Activated naive CD8-positive, alpha-beta T cell treated with anti-CD3 and anti-CD28 coated beads for 36 hours (primary cell): Measurements from ENCODE around the gene FNDC3A. TPM values are rescaled to one million over a fixed set of nuclear protein-coding genes. Genes with fewer than 3 reads are reported as not detected.

Experiments used
- DNase-seq: peaks from one replicate; pipeline ENCODE4 v3.0.0; 2021
- H3K27ac Mint-ChIP-seq: one replicate; pipeline ENCODE4 v1.8.0; 2022; ENCODE audit warnings: mild to moderate bottlenecking, moderate library complexity, mixed read lengths
- H3K27me3 Mint-ChIP-seq: one replicate; pipeline ENCODE4 v1.8.0; 2022; ENCODE audit warnings: mild to moderate bottlenecking, mixed read lengths
- H3K36me3 Mint-ChIP-seq: one replicate; pipeline ENCODE4 v1.8.0; 2021; ENCODE audit warnings: mild to moderate bottlenecking, mixed read lengths
- H3K4me1 Mint-ChIP-seq: one replicate; pipeline ENCODE4 v1.8.0; 2021; ENCODE audit warnings: mixed read lengths
- H3K4me3 Mint-ChIP-seq: one replicate; pipeline ENCODE4 v1.8.0; 2022; ENCODE audit warnings: mild to moderate bottlenecking, moderate library complexity, mixed read lengths
- H3K9me3 Mint-ChIP-seq: one replicate; pipeline ENCODE4 v1.8.0; 2022; ENCODE audit warnings: mixed read lengths
- total RNA-seq, 2 experiments: library from RNA; stranded (reverse); gene quantifications; one replicate each; pipeline ENCODE4 v1.2.3, GENCODE V29; 2021

FNDC3A gene
- total RNA-seq, 2 experiments from 2014 or later, result 23.1 to 24.1 TPM

- H3K4me1 Mint-ChIP-seq, result peaks cover 5% of the 10 kb centered on the region
- no peaks in the 10 kb centered on the region for H3K27me3 Mint-ChIP-seq
- peaks cover 51% of the 10 kb centered on the region for H3K36me3 Mint-ChIP-seq
- no peak overlapping the region for H3K27ac Mint-ChIP-seq
- H3K9me3 Mint-ChIP-seq, result peaks cover 21% of the 10 kb centered on the region
- DNase-seq, result no peak
- no peak overlapping the region for H3K4me3 Mint-ChIP-seq
These were observed 190.4 kb downstream of the FNDC3A start for GRCh38 chr13:49165798-49166752.

- Mint-ChIP-seq H3K27me3 (no peaks in the 10 kb centered on the region), H3K4me3 (no peak overlapping the region), H3K36me3 (peaks cover 22% of the 10 kb centered on the region)
These were observed 195.6 kb downstream of the FNDC3A start for GRCh38 chr13:49171359-49171758.

GRCh38 chr13:49183672-49184325, 208.1 kb downstream of the FNDC3A start:
- Mint-ChIP-seq H3K27ac (no peak overlapping the region), H3K36me3 (peaks cover 29% of the 10 kb centered on the region), H3K27me3 (no peaks in the 10 kb centered on the region), H3K4me1 (peaks cover 22% of the 10 kb centered on the region), H3K4me3 (no peak overlapping the region), H3K9me3 (no peaks in the 10 kb centered on the region)
- DNase-seq, result no peak

More at GRCh38 chr13:49171359-49171758, 195.6 kb downstream of the FNDC3A start:
- Mint-ChIP-seq H3K27ac (no peak overlapping the region), H3K4me1 (peaks cover 2% of the 10 kb centered on the region), H3K9me3 (no peaks in the 10 kb centered on the region)
- no peak for DNase-seq

GRCh38 chr13:49184621-49185020, 208.9 kb downstream of the FNDC3A start:
- H3K4me1 Mint-ChIP-seq, result peaks cover 22% of the 10 kb centered on the region
- H3K4me3 Mint-ChIP-seq, result no peak overlapping the region
- no peaks in the 10 kb centered on the region for H3K9me3 Mint-ChIP-seq
- peaks cover 30% of the 10 kb centered on the region for H3K36me3 Mint-ChIP-seq
- no peaks in the 10 kb centered on the region for H3K27me3 Mint-ChIP-seq
- H3K27ac Mint-ChIP-seq, result peak overlapping the region; percentile 66
- no peak for DNase-seq

GRCh38 chr13:49185264-49185663, 209.6 kb downstream of the FNDC3A start:
- Mint-ChIP-seq H3K27me3 (no peaks in the 10 kb centered on the region), H3K9me3 (no peaks in the 10 kb centered on the region), H3K4me3 (no peak overlapping the region), H3K27ac (peak overlapping the region; percentile 54), H3K4me1 (peaks cover 22% of the 10 kb centered on the region), H3K36me3 (peaks cover 29% of the 10 kb centered on the region)
- DNase-seq, result no peak

GRCh38 chr13:49190901-49191300, 215.2 kb downstream of the FNDC3A start:
- Mint-ChIP-seq H3K36me3 (peaks cover 28% of the 10 kb centered on the region), H3K27ac (no peak overlapping the region), H3K4me1 (peaks cover 18% of the 10 kb centered on the region), H3K9me3 (no peaks in the 10 kb centered on the region), H3K4me3 (no peak overlapping the region), H3K27me3 (no peaks in the 10 kb centered on the region)
- DNase-seq, result no peak

GRCh38 chr13:49206641-49207040, 230.9 kb downstream of the FNDC3A start:
- Mint-ChIP-seq H3K27me3 (no peaks in the 10 kb centered on the region), H3K9me3 (no peaks in the 10 kb centered on the region), H3K4me1 (no peaks in the 10 kb centered on the region), H3K36me3 (peaks cover 14% of the 10 kb centered on the region), H3K4me3 (no peak overlapping the region), H3K27ac (no peak overlapping the region)
- DNase-seq, result no peak

- Mint-ChIP-seq H3K27ac (no peak overlapping the region), H3K4me3 (no peak overlapping the region), H3K27me3 (no peaks in the 10 kb centered on the region), H3K4me1 (no peaks in the 10 kb centered on the region), H3K36me3 (peaks cover 17% of the 10 kb centered on the region), H3K9me3 (no peaks in the 10 kb centered on the region)
- no peak for DNase-seq
These were observed 232.9 kb downstream of the FNDC3A start for GRCh38 chr13:49208619-49209018.

GRCh38 chr13:49210114-49210513, 234.4 kb downstream of the FNDC3A start:
- Mint-ChIP-seq H3K4me1 (peaks cover 8% of the 10 kb centered on the region), H3K27me3 (no peaks in the 10 kb centered on the region)

GRCh38 chr13:49210669-49211068, 235.0 kb downstream of the FNDC3A start:
- peaks cover 9% of the 10 kb centered on the region for H3K4me1 Mint-ChIP-seq
- no peak overlapping the region for H3K27ac Mint-ChIP-seq
- H3K36me3 Mint-ChIP-seq, result peaks cover 17% of the 10 kb centered on the region
- no peaks in the 10 kb centered on the region for H3K9me3 Mint-ChIP-seq
- no peaks in the 10 kb centered on the region for H3K27me3 Mint-ChIP-seq
- no peak for DNase-seq
- no peak overlapping the region for H3K4me3 Mint-ChIP-seq

More at GRCh38 chr13:49210114-49210513, 234.4 kb downstream of the FNDC3A start:
- H3K9me3 Mint-ChIP-seq, result no peaks in the 10 kb centered on the region
- H3K4me3 Mint-ChIP-seq, result no peak overlapping the region
- H3K27ac Mint-ChIP-seq, result no peak overlapping the region
- H3K36me3 Mint-ChIP-seq, result peaks cover 17% of the 10 kb centered on the region
- DNase-seq, result no peak

GRCh38 chr13:49213539-49213938, 237.8 kb downstream of the FNDC3A start:
- Mint-ChIP-seq H3K27ac (no peak overlapping the region), H3K4me1 (peaks cover 9% of the 10 kb centered on the region), H3K27me3 (peaks cover 20% of the 10 kb centered on the region), H3K9me3 (peaks cover 1% of the 10 kb centered on the region), H3K36me3 (peaks cover 17% of the 10 kb centered on the region), H3K4me3 (no peak overlapping the region)
- no peak for DNase-seq

GRCh38 chr13:49213997-49214916, 238.5 kb downstream of the FNDC3A start:
- peaks cover 1% of the 10 kb centered on the region for H3K9me3 Mint-ChIP-seq
- no peak overlapping the region for H3K4me3 Mint-ChIP-seq
- H3K27me3 Mint-ChIP-seq, result peaks cover 28% of the 10 kb centered on the region
- no peak overlapping the region for H3K27ac Mint-ChIP-seq
- H3K36me3 Mint-ChIP-seq, result peaks cover 17% of the 10 kb centered on the region
- DNase-seq, result no peak
- H3K4me1 Mint-ChIP-seq, result peaks cover 9% of the 10 kb centered on the region

- Mint-ChIP-seq H3K27me3 (peaks cover 34% of the 10 kb centered on the region), H3K36me3 (peaks cover 13% of the 10 kb centered on the region), H3K4me3 (no peak overlapping the region), H3K27ac (no peak overlapping the region), H3K9me3 (peaks cover 1% of the 10 kb centered on the region), H3K4me1 (peaks cover 9% of the 10 kb centered on the region)
- DNase-seq, result peak; percentile 28
These were observed 239.2 kb downstream of the FNDC3A start for GRCh38 chr13:49214917-49215376.

GRCh38 chr13:49216334-49216733, 240.6 kb downstream of the FNDC3A start:
- H3K27ac Mint-ChIP-seq, result peak overlapping the region; percentile 9
- no peak for DNase-seq
- peaks cover 10% of the 10 kb centered on the region for H3K36me3 Mint-ChIP-seq
- no peak overlapping the region for H3K4me3 Mint-ChIP-seq
- peaks cover 12% of the 10 kb centered on the region for H3K4me1 Mint-ChIP-seq
- peaks cover 41% of the 10 kb centered on the region for H3K27me3 Mint-ChIP-seq
- H3K9me3 Mint-ChIP-seq, result peaks cover 1% of the 10 kb centered on the region
